ENCODE results near the gene AHSP.

DNA sequence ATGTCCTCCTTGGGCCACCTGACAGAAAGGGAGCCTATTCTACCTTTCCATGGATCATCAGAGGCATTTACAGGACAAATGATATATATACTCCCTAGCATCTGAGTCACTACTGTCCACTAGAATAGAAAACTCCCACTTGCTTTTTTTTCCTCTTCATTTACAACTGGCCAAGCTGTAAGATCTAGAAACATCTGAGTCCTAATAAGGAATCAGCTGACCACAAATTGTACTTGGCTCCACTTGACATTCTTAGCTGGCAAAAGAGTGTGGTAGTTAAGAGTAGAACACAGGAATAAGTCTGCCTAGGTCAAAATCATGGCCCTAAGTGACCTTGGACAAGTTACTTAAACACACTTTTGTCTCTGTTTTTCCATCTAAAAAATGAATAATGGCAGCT, 24.7 kb upstream of the AHSP start:
- TF ChIP-seq EZH2phosphoT487 (IDR thresholded peaks at IDR 0.05; ENCODE audit: insufficient read depth, low read depth) (no peak), EZH2 (IDR thresholded peaks at IDR 0.05; ENCODE audit: insufficient read depth, poor library complexity, severe bottlenecking) (no peak)

Data from GM23248 (cell line).